Left lobe of liver (tissue), 2 donors: ENCODE data around the gene EFHD2. TPM values are rescaled to one million over a fixed set of nuclear protein-coding genes. Genes with fewer than 3 reads are reported as not detected.
A peak's percentile ranks its signal among the peaks of the same experiment; 100 is the strongest.
"Not testable (repeated sequence)": the region's sequence is repeated elsewhere in the genome, so short reads cannot be mapped to it uniquely, and the experiment has no call there.

Experiments
- ATAC-seq: fragments of 200-7000 bp; cut with Tn5 transposase; one replicate; pipeline ENCODE4 v1.9.1; 2020; ENCODE audit warnings: mild to moderate bottlenecking, moderate library complexity
- DNase-seq: peaks from one replicate; pipeline ENCODE4 v3.0.0-alpha.2; 2020; ENCODE audit warnings: low spot score
- total RNA-seq: library from RNA; stranded (reverse); gene quantifications from one replicate; pipeline ENCODE4 v1.2.1, GENCODE V29; 2021
- donor health status: DM: no; HTN: no; CAD: no; lungs with moderate emphysema.
- donor health status: DM: no; HTN: yes; CAD: no.

Gene EFHD2
- total RNA-seq: 11.4 TPM

GRCh38 chr1:15409388-15410222 is at the start of gene EFHD2:
Gene EFHD2, plus strand, starts transcription at chr1:15409888. Its CDS starts 84 bp downstream, at chr1:15409972.
- ATAC-seq (peak; percentile 97), DNase-seq (peak; percentile 86)

GRCh38 chr1:15360700-15361099 is 49.0 kb upstream of the EFHD2 start:
- DNase-seq (no peak), ATAC-seq (no peak)

- no peak for ATAC-seq
- no peak for DNase-seq
These were observed 47.5 kb upstream of the EFHD2 start for GRCh38 chr1:15362096-15362736.

GRCh38 chr1:15362737-15363128 is 47.0 kb upstream of the EFHD2 start:
- ATAC-seq (no peak), DNase-seq (no peak)

GRCh38 chr1:15364740-15365139 is 44.9 kb upstream of the EFHD2 start:
- ATAC-seq: no peak
- no peak for DNase-seq

- ATAC-seq (no peak), DNase-seq (no peak)
These were observed 40.8 kb upstream of the EFHD2 start for GRCh38 chr1:15368888-15369287.

- ATAC-seq: no peak
- DNase-seq: no peak
These were observed 39.4 kb upstream of the EFHD2 start for GRCh38 chr1:15370268-15370667.

- DNase-seq (peak; percentile 86), ATAC-seq (peak; percentile 87)
These were observed 38.7 kb upstream of the EFHD2 start for GRCh38 chr1:15370781-15371520.

- DNase-seq (no peak), ATAC-seq (peak; percentile 5)
These were observed 37.8 kb upstream of the EFHD2 start for GRCh38 chr1:15371610-15372545.

GRCh38 chr1:15378729-15379128 is 31.0 kb upstream of the EFHD2 start:
- DNase-seq (no peak), ATAC-seq (no peak)

GRCh38 chr1:15379151-15379550 is 30.5 kb upstream of the EFHD2 start:
- DNase-seq, ATAC-seq: not testable (repeated sequence)

GRCh38 chr1:15380601-15381508 is 28.8 kb upstream of the EFHD2 start:
- DNase-seq (no peak), ATAC-seq (no peak)

GRCh38 chr1:15381805-15382204 is 27.9 kb upstream of the EFHD2 start:
- ATAC-seq (no peak), DNase-seq (no peak)

- no peak for ATAC-seq
- DNase-seq: no peak
These were observed 26.8 kb upstream of the EFHD2 start for GRCh38 chr1:15382601-15383518.

GRCh38 chr1:15383810-15384209 is 25.9 kb upstream of the EFHD2 start:
- DNase-seq (no peak), ATAC-seq (no peak)

- DNase-seq (no peak), ATAC-seq (peak; percentile 29)
These were observed 25.3 kb upstream of the EFHD2 start for GRCh38 chr1:15384301-15384901.

GRCh38 chr1:15385420-15385819 is 24.3 kb upstream of the EFHD2 start:
- DNase-seq: no peak

GRCh38 chr1:15386164-15386749 is 23.4 kb upstream of the EFHD2 start:
- ATAC-seq: no peak
- no peak for DNase-seq

More at GRCh38 chr1:15385420-15385819, 24.3 kb upstream of the EFHD2 start:
- no peak for ATAC-seq
